Caco-2 (cell line): ENCODE data around the gene HID1. TPM values are rescaled to one million over a fixed set of nuclear protein-coding genes. Genes with fewer than 3 reads are reported as not detected.

ENCODE experiments used
- BruUV-seq: library from RNA; stranded (reverse); fragments of 400-500 nt; replicated peaks from 2 replicates; lab custom pipeline; 2021; lab: Mats Ljungman, UMichigan
- CTCF ChIA-PET: fragments of 300-600 bp; sonication (Branson Sonifier 250); formaldehyde crosslinking; loops from one replicate; lab custom pipeline; 2022; ENCODE audit warnings: antibody characterized with exemption; lab: Charles Lee
- POLR2A ChIA-PET: fragments of 300-600 bp; sonication (Branson Sonifier 250); formaldehyde crosslinking; loops from one replicate; lab custom pipeline; 2022; ENCODE audit warnings: antibody characterized with exemption; lab: Charles Lee
- DNase-seq, 2 experiments: peaks; one replicate each; pipeline versions ENCODE4 v3.0.0 to v3.0.0-alpha.2; 2020 to 2022
- H3K27me3 ChIP-seq: replicated peaks from 2 replicates; pipeline ENCODE4 v1.6.0; 2011; ENCODE audit warnings: low read length; ENCODE audit not compliant: control insufficient read depth, insufficient read depth
- H3K36me3 ChIP-seq: 2 replicates; pipeline ENCODE4 v1.5.1; 2011; ENCODE audit warnings: low read length; ENCODE audit not compliant: control insufficient read depth, insufficient read depth
- H3K4me1 ChIP-seq: fragments of 250-450 bp; sonication (Bioruptor Pico); 2 replicates; pipeline ENCODE4 v1.5.1; 2020; ENCODE audit warnings: mild to moderate bottlenecking
- H3K4me3 ChIP-seq: 2 replicates; pipeline ENCODE4 v1.5.1; 2011; ENCODE audit warnings: low read depth, mild to moderate bottlenecking, control low read depth, low read length
- H3K9me3 ChIP-seq: fragments of 250-450 bp; sonication (Bioruptor Pico); 2 replicates; pipeline ENCODE4 v1.5.1; 2020; ENCODE audit warnings: mild to moderate bottlenecking, moderate library complexity
- H3K27ac Mint-ChIP-seq: one replicate; pipeline ENCODE4 v1.8.0; 2022; ENCODE audit warnings: mixed read lengths; ENCODE audit not compliant: unreplicated experiment
- H3K27me3 Mint-ChIP-seq: one replicate; pipeline ENCODE4 v1.8.0; 2022; ENCODE audit warnings: mixed read lengths; ENCODE audit not compliant: insufficient read depth, unreplicated experiment
- H3K36me3 Mint-ChIP-seq: one replicate; pipeline ENCODE4 v1.8.0; 2022; ENCODE audit warnings: mild to moderate bottlenecking, mixed read lengths; ENCODE audit not compliant: insufficient read depth, unreplicated experiment
- H3K4me1 Mint-ChIP-seq: one replicate; pipeline ENCODE4 v1.8.0; 2022; ENCODE audit warnings: low read depth, mixed read lengths; ENCODE audit not compliant: unreplicated experiment
- H3K4me3 Mint-ChIP-seq: one replicate; pipeline ENCODE4 v1.8.0; 2022; ENCODE audit warnings: mild to moderate bottlenecking, moderate library complexity, mixed read lengths; ENCODE audit not compliant: unreplicated experiment
- H3K9me3 Mint-ChIP-seq: one replicate; pipeline ENCODE4 v1.8.0; 2022; ENCODE audit warnings: mixed read lengths; ENCODE audit not compliant: unreplicated experiment
- intact Hi-C: fragments of 100-400 bp; cut with micrococcal nuclease; formaldehyde crosslinking; loops from one replicate; pipeline ENCODE4 v1.10.0; 2022; ENCODE audit not compliant: unreplicated experiment
- total RNA-seq: library from RNA; stranded (reverse); gene quantifications from 2 replicates; pipeline ENCODE4 v1.2.3, GENCODE V29; 2022
- TF ChIP-seq, protein P1 (sequence below), 2 experiments: fragments of 200-600 bp in 1 of 2; IDR thresholded peaks; 1 replicate in 1 of 2; 2 replicates in 1 of 2; pipeline versions ENCODE4 v1.5.1 to v1.8.0; 2011 to 2022; ENCODE audit warnings: antibody characterized with exemption in 1 of 2, control low read depth in 1 of 2, inconsistent platforms in 1 of 2, low read depth in 1 of 2, low read length in 1 of 2, mild to moderate bottlenecking in 1 of 2, moderate library complexity in 1 of 2; ENCODE audit not compliant: insufficient read depth in 1 of 2, severe bottlenecking in 1 of 2, unreplicated experiment in 1 of 2

HID1 gene
- total RNA-seq, 1 experiment from 2014 or later = 29.8 TPM

DNA sequence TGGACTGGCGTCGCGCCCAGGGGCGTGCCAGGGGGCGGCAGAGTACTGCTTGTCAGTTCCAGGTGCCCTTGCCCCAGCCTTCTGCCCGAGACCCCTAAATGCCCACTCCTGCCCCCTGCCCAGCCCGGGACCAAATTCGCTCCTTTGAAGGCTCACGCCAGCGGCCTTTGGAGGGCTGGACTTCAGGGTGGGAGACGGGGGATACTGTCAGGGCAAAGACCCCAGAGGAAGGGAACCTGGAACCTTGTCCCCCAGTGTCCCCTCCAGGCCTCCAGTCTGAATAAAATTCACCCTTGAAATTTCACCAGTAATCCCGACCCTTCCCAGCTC is 36.1 kb downstream of the HID1 start:
- no peaks in the 10 kb centered on the region; the same call in 1 of the 2 replicates for H3K27me3 ChIP-seq
- intact Hi-C loops = no loop called here
- ChIA-PET POLR2A (no interaction called here), CTCF (interaction anchor here (1.6 kb wide), 1 partner anchor 13 kb away, joined by 5 read pairs; no protein-coding TSS in a partner anchor)
- TF ChIP-seq, protein P1, sequence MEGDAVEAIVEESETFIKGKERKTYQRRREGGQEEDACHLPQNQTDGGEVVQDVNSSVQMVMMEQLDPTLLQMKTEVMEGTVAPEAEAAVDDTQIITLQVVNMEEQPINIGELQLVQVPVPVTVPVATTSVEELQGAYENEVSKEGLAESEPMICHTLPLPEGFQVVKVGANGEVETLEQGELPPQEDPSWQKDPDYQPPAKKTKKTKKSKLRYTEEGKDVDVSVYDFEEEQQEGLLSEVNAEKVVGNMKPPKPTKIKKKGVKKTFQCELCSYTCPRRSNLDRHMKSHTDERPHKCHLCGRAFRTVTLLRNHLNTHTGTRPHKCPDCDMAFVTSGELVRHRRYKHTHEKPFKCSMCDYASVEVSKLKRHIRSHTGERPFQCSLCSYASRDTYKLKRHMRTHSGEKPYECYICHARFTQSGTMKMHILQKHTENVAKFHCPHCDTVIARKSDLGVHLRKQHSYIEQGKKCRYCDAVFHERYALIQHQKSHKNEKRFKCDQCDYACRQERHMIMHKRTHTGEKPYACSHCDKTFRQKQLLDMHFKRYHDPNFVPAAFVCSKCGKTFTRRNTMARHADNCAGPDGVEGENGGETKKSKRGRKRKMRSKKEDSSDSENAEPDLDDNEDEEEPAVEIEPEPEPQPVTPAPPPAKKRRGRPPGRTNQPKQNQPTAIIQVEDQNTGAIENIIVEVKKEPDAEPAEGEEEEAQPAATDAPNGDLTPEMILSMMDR (IDR thresholded peaks at IDR 0.05; ENCODE audit: insufficient read depth in 1 of 2, low read depth in 1 of 2, low read length in 1 of 2, severe bottlenecking in 1 of 2, unreplicated experiment in 1 of 2) = no peak
- H3K9me3 ChIP-seq = no peaks in the 10 kb centered on the region
- Mint-ChIP-seq H3K36me3 (no peaks in the 10 kb centered on the region), H3K9me3 (no peaks in the 10 kb centered on the region), H3K27me3 (peaks cover 16% of the 10 kb centered on the region), H3K4me3 (no peak overlapping the region), H3K27ac (no peak overlapping the region), H3K4me1 (peaks cover 12% of the 10 kb centered on the region)
- no peaks in the 10 kb centered on the region for H3K4me1 ChIP-seq
- no peaks in the 10 kb centered on the region for H3K36me3 ChIP-seq
- DNase-seq = no peak
- no TSS peak for BruUV-seq
- H3K4me3 ChIP-seq = no peak overlapping the region

DNA sequence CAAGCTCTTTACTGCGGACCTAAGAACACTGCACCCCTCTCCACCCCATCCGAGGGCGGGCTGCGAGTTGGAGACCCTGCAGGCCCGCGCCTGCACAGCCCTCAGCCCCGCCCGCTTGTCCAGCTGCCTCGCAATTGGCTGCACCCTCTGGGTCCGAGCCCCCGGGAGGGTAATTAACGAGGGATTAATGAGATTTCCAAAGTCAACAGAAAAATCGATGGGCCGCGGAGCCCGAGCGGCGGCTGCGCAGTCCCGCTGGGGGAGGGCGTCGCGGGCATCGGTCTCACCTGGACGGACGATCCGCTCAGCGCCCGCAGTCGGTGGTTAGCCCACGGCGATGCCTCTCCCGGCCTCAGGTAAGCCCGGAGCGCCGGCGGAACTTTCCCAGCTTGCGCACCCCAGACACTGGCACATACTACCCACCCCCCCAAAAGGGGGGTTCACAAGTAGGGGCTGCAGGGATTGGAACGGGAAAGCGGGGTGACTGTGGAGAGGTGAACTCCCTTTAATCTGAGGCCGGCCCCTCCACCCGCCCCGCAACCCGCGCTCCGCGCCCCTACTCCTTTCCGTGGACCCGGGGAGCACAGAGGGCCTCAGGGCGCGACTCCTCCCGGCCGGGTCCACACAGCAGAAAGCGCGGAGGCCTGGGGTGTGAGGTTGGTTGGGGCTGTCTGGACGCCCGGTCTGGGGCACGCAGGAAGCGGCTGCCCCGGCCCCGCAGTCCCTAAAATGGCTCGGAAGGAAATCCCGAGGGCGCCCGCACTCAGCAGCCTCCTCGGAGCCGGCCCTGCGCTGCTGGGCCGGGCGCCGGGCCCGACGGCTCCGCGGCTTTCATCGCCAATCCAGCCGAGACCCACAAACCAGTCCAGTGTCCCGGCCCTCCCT is 36.7 kb downstream of the HID1 start, which contains the start of gene OTOP3:
TSS of gene OTOP3 (plus strand) at position 314 of the 885 bp plus-strand sequence. CDS start at position 338, 24 bp downstream.
- POLR2A ChIA-PET = no interaction called here
- intact Hi-C loops = no loop called here
- H3K27me3 Mint-ChIP-seq = peaks cover 16% of the 10 kb centered on the region

DNA sequence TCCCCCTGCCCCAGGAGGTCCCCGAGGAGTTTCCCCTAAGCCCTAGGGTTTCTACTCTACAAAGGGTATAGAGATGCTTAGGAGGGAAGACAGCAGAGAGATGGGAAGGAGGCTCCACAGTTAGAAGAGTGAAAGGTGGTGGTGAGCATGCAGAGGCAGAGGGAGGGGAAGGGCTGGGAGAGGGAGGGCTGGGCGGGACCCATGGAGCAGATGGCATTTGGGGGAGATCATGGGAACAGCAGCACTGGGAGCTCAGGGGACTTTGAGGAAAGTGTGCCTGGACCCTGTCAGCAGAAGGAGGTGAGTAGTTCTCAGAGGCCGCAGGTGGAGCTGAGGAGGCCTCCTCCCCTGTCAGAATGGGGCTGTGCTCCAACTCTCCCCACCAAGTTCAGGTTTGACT is 37.5 kb downstream of the HID1 start:
- H3K9me3 ChIP-seq = no peaks in the 10 kb centered on the region
- TF ChIP-seq, protein P1 (IDR thresholded peaks at IDR 0.05; ENCODE audit: insufficient read depth in 1 of 2, low read depth in 1 of 2, low read length in 1 of 2, severe bottlenecking in 1 of 2, unreplicated experiment in 1 of 2) = no peak
- H3K4me3 ChIP-seq = no peak overlapping the region
- H3K27me3 Mint-ChIP-seq = peaks cover 16% of the 10 kb centered on the region
- no peak overlapping the region for H3K4me3 Mint-ChIP-seq
- ChIA-PET POLR2A (no interaction called here), CTCF (interaction anchor here (1.2 to 1.3 kb wide), 2 partner anchors 23 to 27 kb away, joined by 3 to 4 read pairs; no protein-coding TSS in a partner anchor)
- no peaks in the 10 kb centered on the region for H3K4me1 ChIP-seq
- H3K36me3 ChIP-seq = no peaks in the 10 kb centered on the region
- DNase-seq = no peak
- H3K9me3 Mint-ChIP-seq = no peaks in the 10 kb centered on the region
- no TSS peak for BruUV-seq
- H3K36me3 Mint-ChIP-seq = no peaks in the 10 kb centered on the region
- H3K4me1 Mint-ChIP-seq = peaks cover 12% of the 10 kb centered on the region
- H3K27ac Mint-ChIP-seq = no peak overlapping the region
- intact Hi-C loops = no loop called here
- H3K27me3 ChIP-seq = no peaks in the 10 kb centered on the region; the same call in 1 of the 2 replicates

More for the DNA sequence above, 36.7 kb downstream of the HID1 start, which contains the start of gene OTOP3:
- no peak within 1 kb of the TSS for H3K27ac Mint-ChIP-seq
- H3K4me3 ChIP-seq = no peak within 1 kb of the TSS
- no peak for DNase-seq
- no peak within 1 kb of the TSS for H3K4me3 Mint-ChIP-seq
- TF ChIP-seq, protein P1 (IDR thresholded peaks at IDR 0.05; ENCODE audit: insufficient read depth in 1 of 2, low read depth in 1 of 2, low read length in 1 of 2, severe bottlenecking in 1 of 2, unreplicated experiment in 1 of 2) = no peak
- no peaks in the 10 kb centered on the region for H3K36me3 ChIP-seq
- no peaks in the 10 kb centered on the region for H3K4me1 ChIP-seq
- no TSS peak for BruUV-seq
- no peaks in the 10 kb centered on the region for H3K9me3 Mint-ChIP-seq
- no peaks in the 10 kb centered on the region for H3K36me3 Mint-ChIP-seq
- CTCF ChIA-PET = interaction anchor here (1.2 to 1.6 kb wide), 3 partner anchors 14 to 26 kb away, joined by 3 to 5 read pairs (median 4); no protein-coding TSS in a partner anchor
- H3K4me1 Mint-ChIP-seq = peaks cover 12% of the 10 kb centered on the region
- H3K27me3 ChIP-seq = no peaks in the 10 kb centered on the region; the same call in 1 of the 2 replicates
- no peaks in the 10 kb centered on the region for H3K9me3 ChIP-seq
